ENCODE results near the gene P2RX3. TPM values are rescaled to one million over a fixed set of nuclear protein-coding genes. Genes with fewer than 3 reads are reported as not detected.

The P2RX3 gene
- total RNA-seq, 1 experiment from 2014 or later = 0.15 TPM

DNA sequence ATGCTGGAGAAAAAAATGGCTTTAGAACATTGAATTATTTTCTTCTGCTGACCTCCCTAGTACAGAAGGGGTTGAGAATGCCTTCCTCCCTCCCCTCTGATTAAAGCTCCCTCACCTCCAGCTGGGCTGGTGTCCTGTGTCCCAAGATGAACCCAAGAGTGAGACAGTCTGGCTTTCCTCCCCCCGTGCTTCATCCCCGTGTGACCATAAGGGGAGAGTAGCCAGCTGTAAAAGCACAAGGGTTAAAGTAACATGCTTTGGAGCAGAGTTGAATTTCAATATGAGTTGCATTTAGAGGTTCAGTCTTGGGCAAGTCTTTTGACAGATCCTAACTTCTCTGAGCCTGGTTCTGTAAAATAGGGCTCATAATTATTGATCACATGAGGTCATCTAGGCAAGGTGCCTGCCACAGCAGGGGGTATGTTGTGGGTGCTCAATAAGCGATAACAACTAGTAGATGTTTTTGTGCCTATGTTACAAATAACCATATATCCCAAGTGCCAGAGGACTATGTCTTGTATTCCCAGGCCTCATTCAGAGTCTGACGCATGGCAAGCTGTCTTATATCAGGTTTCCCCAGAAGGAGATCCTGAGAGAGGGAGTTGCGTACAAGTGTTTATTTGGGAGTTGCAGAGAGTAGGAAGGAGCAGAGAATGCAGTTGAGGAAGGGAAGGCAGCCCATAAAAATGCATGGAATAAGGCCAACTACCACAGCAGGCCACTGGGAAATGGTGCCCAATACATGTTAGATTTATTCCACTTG is 48.2 kb downstream of the P2RX3 start:
- Histone ChIP-seq H3K27ac (ENCODE audit: insufficient read length, low read depth, low read length) (no peak overlapping the region), H2BK15ac (ENCODE audit: low read depth, low read length) (no peak overlapping the region), H3K56ac (ENCODE audit: insufficient read length, low read depth, low read length) (no peak overlapping the region), H3K9ac (ENCODE audit: extremely low read depth, insufficient read length, low read length) (no peak overlapping the region), H3K18ac (ENCODE audit: insufficient read length, low read depth, low read length) (no peak overlapping the region), H4K20me1 (ENCODE audit: control insufficient read depth, insufficient read depth, insufficient read length) (no peaks in the 10 kb centered on the region), H3K79me2 (ENCODE audit: insufficient read depth, low read length) (no peaks in the 10 kb centered on the region), H3T11ph (ENCODE audit: low read length) (no peak overlapping the region), H2AK5ac (ENCODE audit: insufficient read length, low read length) (no peak overlapping the region), H3K79me1 (ENCODE audit: insufficient read depth, low read depth, low read length, poor library complexity, severe bottlenecking) (no peaks in the 10 kb centered on the region), H3K4me2 (ENCODE audit: insufficient read depth, insufficient read length, low read length) (no peak overlapping the region), H3K14ac (ENCODE audit: insufficient read depth, low read length) (no peak overlapping the region), H2BK12ac (ENCODE audit: insufficient read length, low read depth, low read length) (no peak overlapping the region), H4K91ac (ENCODE audit: insufficient read length, low read depth, low read length) (no peak overlapping the region), H4K8ac (replicated peaks; ENCODE audit: insufficient read length, low read depth, low read length) (no peak overlapping the region), H2BK120ac (ENCODE audit: low read depth, low read length, poor library complexity, severe bottlenecking) (no peak overlapping the region), H3K23me2 (ENCODE audit: insufficient read length, low read depth, low read length, poor library complexity, severe bottlenecking) (no peaks in the 10 kb centered on the region), H3K23ac (ENCODE audit: insufficient read length, low read depth, low read length) (no peak overlapping the region), H3K9me3 (ENCODE audit: control insufficient read depth, low read depth, low read length) (no peaks in the 10 kb centered on the region), H2BK20ac (ENCODE audit: low read depth, low read length, poor library complexity, severe bottlenecking) (no peak overlapping the region), H3K4me1 (ENCODE audit: insufficient read depth, low read length) (no peaks in the 10 kb centered on the region), H2AFZ (ENCODE audit: low read length) (no peak overlapping the region), H4K5ac (ENCODE audit: insufficient read length, low read depth, low read length) (no peak overlapping the region), H2BK5ac (ENCODE audit: insufficient read length, low read length) (no peak overlapping the region), H3K27me3 (ENCODE audit: insufficient read depth, low read length) (no peaks in the 10 kb centered on the region; the same call in 1 of the 2 replicates), H3K4ac (ENCODE audit: low read depth, low read length) (no peak overlapping the region)
- H3K36me3 Mint-ChIP-seq (ENCODE audit: insufficient read depth in 1 of 3, low read depth in 3 of 3) = no peaks in the 10 kb centered on the region
- TF ChIP-seq, protein P1, sequence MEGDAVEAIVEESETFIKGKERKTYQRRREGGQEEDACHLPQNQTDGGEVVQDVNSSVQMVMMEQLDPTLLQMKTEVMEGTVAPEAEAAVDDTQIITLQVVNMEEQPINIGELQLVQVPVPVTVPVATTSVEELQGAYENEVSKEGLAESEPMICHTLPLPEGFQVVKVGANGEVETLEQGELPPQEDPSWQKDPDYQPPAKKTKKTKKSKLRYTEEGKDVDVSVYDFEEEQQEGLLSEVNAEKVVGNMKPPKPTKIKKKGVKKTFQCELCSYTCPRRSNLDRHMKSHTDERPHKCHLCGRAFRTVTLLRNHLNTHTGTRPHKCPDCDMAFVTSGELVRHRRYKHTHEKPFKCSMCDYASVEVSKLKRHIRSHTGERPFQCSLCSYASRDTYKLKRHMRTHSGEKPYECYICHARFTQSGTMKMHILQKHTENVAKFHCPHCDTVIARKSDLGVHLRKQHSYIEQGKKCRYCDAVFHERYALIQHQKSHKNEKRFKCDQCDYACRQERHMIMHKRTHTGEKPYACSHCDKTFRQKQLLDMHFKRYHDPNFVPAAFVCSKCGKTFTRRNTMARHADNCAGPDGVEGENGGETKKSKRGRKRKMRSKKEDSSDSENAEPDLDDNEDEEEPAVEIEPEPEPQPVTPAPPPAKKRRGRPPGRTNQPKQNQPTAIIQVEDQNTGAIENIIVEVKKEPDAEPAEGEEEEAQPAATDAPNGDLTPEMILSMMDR (conservative IDR thresholded peaks at IDR 0.05) = no peak
- no CpG with 5 or more reads among the region's 5 CpGs for WGBS (ENCODE audit: extremely low coverage, insufficient read length, low lambda C conversion rate)
- no peaks in the 10 kb centered on the region for H3K4me1 Mint-ChIP-seq
- DNase-seq = no peak
- H3K4me3 Mint-ChIP-seq = no peak overlapping the region
- peaks cover 44% of the 10 kb centered on the region for H3K27me3 Mint-ChIP-seq (ENCODE audit: low read depth)
- no peaks in the 10 kb centered on the region for H3K9me3 Mint-ChIP-seq
- H3K27ac Mint-ChIP-seq = no peak overlapping the region

Measured in H9 (cell line).